Umbilical cord (tissue), 2 donors: ENCODE results near the gene GGT6. TPM values are rescaled to one million over a fixed set of nuclear protein-coding genes. Genes with fewer than 3 reads are reported as not detected.

Experiments
- DNase-seq: peaks from one replicate; pipeline ENCODE4 v3.0.0-alpha.2; 2015; ENCODE audit warnings: low spot score
- total RNA-seq: library from RNA; depleted of rRNA; stranded (reverse); fragments of >200 nt; gene quantifications from one replicate; pipeline ENCODE4 v1.2.3, GENCODE V29; 2014; ENCODE audit warnings: low replicate concordance; ENCODE audit not compliant: insufficient read depth

Gene GGT6
- total RNA-seq, 1 donor from 2014 or later = 1.4 TPM

DNA sequence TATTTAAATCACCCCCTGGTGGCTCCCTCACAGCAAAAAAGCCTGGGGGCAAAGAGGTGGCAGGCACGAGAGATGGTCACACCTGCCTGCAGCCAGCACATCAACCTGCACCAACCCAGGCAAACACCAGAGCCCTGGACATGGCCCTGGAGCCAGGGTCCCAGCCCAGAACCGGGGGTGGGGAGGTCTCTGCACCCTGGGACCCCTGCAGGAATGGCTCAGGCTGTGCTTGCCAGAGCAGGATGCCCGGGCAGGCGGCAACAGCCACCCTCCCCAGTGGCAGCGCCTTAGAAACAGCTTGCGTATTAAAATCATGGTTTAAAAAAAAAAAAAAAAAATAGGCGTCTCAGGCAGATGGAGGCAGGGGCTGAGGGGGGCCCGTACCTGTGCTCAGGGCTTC, 21.4 kb downstream of the GGT6 start:
- DNase-seq = no peak

DNA sequence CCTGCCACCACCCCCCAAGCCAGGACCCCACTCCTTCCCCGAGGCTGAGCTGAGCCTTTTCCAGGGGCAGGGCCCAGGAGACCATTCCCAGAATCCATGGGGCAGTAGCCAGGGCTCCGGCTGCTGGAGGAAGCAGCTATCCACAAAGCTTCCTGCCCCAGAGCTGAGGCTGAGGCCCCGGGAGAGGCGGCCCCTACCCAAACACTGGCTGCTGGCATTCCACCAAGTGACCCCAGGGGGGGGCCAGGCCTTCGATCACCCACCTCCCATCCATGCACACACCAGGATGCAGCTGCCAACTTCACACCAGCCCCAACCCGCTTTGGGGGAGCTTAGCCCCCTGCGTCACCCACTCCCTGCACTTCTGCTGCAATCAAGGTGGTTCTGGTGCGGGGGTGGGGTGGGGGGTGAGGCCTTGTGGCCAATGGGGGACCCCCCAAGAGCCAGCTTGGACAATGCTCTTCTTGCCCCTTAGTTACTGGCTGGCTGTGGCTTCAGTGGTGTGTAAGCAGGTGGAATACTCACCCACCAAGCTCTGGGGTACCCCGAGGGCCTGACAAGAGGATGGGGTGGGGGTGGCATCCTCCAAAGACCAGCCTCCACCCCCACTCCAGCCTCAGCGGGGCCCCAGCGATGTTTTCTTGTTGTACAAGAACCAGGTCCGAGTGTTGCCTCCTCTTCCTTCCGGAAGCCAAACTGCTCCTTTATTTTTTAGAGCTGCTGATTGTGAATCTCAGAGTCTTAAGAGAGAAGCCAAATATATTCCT, 22.0 kb downstream of the GGT6 start:
- no peak for DNase-seq

DNA sequence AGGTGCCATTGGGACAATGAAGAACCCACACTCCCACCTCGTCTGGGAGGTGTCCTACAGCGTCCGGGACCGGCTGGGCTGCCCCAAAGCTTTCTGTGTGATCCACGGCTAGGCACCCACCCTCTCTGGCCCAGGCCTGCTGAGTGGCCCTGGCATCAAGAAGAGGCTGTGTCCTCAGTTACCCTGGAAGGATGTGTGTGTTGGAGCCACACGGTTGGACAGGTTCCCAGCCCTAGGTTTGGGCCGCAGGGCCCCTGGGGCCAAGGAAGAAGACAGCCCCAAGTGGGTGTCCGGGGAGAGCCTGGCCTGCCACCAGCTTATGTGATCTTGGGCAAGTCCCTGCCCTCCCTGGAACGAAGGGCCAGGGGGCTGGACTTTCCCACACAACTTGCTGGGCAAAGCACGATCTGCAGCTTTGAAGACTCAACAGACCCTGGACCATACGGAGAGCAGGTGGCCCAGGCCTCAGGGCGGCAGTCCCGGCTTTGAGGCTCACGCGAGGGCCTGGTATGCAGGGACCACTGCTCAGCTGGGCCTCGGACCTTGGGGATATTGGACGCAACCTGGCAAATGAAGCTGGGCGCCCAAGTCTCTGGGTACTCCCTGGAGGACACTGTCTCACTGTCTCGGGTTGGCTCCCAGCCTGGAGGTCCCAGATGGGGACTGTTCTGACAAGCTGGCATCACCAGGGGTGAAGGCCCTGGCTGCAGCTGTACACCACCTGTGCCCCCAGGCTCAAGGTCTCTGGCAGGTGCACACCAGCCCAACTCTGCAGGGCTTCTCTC, 22.7 kb downstream of the GGT6 start:
- no peak for DNase-seq

DNA sequence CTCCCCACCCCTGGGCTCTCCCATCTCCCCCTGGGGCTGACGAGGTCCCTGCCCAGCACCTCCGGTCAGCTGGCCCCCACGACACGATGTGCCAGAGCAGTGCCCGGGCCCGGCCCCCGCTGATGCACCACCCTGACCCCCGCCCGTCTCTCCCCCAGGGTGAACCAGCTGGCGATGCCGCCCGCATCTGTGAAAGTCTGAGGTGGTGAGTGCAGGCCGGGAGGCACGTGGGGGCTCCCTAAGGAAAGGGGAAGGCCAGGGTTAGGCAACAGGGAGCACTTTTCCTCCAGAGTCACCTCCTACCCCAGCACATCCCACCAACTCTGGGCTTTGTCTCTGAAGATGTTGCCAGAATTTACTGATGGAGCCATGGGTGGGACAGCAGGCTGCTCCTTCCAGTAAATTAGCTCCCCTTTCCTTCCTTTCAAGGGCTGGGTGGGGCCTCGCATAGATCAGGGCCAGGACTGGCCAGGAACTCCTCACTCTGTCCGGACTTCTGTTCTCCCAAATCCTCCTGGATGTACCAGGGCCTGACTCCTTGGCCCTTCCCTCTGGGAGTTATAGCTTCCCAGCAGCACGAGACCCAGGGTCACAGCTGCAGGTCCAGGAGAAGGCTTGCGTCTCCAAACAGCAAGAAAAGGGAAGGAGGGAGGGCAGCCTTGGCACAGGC, 23.5 kb downstream of the GGT6 start:
- peak; percentile 59 for DNase-seq

DNA sequence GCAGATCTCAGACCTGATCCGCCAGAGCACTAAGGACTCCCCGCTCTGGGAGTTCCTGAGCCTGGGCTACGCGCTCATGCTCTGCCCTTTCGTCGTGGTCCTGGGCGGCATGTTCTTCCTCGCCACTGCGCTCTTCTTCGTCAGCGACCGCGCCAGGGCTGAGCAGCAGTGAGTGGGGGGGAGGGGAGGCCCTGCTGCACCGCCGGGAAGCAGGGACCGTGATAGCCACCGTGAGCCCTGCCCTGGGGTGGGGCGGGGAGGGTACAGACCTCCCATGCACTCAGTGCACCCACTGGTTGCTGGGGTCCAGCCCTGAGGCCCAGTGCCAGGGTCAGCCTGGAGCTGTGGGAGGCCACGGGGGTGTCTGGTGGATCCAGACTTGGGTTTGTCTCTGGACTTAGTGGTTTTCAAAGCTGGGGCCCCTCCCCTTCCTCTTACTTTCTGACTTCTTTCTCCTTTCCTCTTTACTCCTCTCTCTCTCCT, 24.1 kb downstream of the GGT6 start:
- peak; percentile 62 for DNase-seq

DNA sequence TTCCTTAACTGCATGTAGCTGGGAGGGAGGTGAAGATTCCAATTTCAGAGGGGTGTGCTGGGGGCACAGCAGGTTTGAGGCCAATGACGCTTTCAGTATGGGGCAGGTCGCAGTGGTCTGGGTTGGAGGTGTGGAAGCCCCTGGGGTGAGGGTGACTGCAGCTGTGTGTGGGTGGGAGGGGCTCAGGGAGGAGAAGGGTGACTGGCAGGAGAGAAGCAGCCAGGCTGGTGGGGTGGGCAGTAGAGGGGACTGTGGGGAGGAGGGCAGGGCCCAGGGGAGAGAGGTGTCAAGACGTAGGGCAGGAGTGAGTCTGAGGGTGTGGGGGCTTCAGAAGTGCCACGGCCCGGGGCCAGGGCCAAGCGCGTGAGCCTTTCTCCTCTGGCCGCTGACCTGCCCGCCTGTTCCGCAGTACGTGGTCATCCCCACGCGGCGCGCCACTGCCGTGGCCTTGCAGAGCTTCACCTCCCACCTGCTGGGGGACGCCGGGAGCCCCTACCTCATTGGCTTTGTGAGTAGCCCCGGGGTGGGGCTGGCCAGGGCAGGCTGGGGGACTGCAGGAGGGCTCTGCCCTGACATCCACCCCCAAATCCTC, 24.6 kb downstream of the GGT6 start:
- DNase-seq = no peak

DNA sequence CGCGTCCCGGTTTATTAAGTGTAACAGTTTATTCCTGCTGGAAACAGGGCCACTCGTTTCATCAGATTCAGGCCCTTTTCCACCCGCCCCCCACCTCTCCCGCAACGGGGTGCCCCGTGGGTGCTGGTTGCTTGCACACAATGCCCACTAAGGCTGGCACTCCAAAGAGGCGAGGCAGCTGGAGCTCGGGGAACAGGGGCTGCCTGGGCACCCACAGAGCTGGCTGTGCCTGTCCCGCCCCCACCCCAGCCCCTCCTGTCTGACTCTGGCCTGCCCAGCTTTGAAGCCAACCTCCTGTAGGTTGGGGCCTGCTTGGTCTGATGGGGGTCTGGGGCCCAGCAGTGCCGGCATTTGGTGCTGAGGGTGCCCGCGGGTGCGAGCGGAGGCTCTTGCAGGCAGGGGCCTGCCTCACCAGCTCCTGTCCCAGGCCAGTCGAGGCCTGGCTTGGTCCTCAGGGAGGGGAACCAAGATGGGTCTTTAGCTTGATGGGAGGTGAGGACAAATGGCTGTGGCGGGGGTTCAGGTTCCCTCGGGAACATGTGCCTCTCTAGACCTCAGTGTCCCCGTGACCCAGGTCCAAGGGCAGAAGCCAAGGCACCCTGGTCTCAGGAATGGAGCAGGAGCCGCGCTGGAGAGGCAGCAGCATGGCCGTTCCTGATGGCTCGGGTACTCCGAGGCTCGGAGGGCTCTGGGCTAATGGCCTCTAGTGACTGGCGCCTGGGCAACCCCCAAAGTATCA, 25.3 kb downstream of the GGT6 start:
- no peak for DNase-seq

DNA sequence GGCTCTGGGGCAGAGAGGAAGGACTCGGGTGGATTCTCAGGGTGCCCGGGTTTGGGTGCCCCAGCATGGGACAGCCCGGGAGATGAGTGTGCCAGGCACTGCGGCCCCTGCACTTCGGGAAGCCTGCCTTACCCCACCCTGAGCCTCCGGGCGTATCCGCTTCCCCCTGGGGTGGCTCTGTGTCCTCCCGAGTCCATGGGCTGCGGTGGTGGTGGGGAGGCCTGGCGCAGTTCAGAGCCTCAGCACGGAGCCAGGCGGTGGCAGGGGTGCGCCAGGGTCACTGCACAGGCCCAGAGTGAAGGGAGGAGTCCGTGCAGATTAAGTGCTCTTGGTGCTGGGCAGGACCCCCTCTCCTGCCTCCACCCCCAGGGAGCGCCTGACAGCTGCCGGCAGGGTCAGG, 25.9 kb downstream of the GGT6 start:
- DNase-seq = no peak

DNA sequence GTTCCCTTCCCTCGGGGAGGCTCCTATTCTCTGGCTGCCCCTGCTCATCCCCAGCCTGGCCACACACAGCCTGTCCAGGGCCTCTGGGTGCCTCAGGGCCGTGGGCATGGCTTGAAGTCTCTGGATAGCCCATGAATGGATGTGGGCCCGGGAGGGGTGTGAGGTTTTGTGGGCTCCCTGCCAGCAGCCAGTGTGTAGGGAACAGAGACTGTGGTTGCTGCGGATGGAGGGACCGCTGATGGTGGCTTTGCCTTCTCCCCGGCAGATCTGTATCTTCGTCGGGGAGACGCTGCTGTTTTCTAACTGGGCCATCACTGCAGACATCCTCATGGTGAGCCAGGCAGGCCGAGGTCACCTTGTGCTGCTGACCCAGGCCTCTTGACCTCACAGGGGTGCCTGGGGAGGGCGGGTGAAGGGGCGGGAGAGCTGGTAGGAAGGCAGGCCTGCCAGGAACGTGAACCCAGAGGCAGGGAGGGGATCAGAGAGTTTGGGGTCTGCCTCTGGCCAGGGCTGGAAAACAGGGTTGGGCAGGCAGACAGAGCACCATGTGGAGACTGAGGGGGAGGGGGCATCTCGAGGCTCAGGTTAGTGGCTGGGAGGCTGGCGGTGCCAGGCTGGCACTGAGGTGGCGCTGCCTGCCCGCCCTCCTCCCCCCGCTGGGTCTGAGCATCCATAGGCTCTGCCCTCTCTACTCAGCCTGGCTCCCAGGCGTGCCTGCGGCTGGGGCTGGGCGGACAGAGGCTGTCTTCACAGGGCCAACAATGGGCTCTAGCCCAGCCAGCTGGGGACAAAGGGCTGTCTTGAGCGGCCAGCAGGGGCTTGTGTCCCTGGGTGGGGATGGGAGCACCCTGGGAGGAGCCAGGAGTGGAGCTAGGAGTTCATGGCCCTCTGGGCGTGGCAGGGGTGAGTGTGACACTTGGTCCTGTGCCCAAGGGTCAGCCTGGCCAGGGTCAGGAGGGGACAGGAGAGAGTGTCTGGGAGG, 26.6 kb downstream of the GGT6 start:
- no peak for DNase-seq

DNA sequence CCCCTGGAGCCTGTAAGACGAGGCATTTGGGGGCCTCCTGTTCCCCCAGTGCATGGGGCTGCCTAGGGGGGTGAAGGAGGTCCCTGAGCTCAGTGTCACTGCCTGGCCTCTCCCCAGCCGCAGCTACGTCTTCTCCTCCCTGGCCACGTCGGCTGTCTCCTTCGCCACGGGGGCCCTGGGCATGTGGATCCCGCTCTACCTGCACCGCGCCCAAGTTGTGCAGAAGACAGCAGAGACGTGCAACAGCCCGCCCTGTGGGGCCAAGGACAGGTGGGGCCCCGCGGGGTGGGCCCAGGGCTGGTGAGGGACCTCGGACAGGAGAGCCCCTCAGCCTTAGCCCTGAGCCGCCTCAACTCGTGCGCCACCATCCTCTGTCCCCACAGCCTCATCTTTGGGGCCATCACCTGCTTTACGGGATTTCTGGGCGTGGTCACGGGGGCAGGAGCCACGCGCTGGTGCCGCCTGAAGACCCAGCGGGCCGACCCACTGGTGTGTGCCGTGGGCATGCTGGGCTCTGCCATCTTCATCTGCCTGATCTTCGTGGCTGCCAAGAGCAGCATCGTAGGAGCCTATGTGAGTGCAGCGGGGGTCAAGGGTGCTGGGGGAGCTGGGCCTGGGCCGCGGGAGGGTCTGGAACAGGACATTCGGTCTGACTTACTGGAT, 27.4 kb downstream of the GGT6 start:
- no peak for DNase-seq

DNA sequence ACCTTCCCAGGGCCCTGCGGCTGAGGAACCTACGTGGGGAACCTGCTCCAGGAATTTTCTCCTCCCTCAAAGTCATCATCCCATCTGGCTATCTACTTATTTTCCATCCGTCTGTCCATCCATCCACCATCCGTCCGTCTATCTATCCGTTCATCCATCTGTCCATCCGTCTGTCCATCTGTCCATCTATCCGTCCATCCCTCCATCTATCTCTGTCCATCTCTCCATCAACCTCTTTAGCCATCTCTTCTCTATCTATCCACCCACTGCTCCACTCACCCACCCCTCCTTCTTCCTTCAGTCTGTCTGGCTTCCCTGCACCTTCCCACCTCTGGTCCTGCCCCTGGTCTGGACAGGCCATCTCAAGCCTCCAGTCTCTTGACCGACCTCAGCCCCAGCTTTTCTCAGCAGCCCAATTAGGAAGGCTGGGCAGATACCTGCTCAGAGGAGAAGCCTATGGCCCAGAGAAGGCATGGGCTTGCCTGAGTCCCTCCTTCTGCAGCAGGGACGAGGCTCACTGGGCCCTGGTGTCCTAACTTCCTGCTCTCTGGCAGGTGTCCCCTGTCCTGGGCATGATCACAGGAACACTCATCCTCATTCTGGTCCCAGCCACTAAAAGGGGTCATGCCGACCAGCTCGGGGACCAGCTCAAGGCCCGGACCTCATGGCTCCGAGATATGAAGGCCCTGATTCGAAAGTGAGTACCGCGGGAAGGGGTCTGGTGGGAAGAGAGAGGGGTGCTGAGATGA, 28.2 kb downstream of the GGT6 start:
- no peak for DNase-seq

DNA sequence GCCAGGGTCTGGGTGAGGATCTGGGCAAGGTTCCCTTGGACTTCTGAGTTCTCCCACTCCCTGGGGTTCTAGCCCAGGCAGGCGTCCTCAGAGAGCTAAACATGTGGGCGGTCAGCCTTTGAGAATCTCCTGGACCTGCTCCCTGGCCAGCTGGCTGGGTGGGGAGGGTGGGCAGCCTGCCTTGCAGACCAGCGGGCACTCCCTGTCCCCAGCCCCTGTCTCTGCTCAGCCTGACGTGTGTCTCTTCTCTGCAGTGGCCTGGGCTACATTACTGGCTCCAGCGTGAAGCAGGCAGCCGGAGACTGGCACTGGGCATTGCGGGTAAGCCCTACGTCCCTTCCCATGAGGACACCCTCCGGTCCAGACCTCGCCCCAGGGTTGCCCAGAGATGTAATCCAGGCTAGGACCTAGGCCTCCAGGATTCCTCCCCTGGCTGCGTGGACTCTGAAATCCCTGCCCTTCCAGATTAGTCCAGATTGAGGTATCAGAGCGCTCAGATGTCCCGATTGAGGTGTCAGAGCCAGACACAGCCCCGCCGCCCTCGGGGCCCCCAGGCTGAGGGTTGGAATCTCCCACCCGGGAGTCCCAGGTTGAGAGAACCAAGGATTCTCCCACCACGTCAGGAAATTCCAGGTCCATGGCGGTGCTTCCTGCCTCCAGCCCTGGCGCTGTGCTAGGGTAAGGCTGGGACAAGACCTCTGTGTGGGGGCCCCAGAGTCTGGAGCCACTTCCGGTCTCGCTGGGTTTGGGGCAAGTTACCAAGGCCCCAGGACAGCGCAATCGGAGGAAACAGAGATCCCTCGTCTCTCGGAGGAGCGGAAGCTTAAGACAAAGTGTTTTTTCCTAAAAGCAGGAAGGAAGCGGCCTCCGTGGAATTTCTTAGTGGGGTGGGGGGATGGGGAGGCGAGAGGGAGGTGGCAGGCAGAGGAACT, 29.3 kb downstream of the GGT6 start:
- no peak for DNase-seq

DNA sequence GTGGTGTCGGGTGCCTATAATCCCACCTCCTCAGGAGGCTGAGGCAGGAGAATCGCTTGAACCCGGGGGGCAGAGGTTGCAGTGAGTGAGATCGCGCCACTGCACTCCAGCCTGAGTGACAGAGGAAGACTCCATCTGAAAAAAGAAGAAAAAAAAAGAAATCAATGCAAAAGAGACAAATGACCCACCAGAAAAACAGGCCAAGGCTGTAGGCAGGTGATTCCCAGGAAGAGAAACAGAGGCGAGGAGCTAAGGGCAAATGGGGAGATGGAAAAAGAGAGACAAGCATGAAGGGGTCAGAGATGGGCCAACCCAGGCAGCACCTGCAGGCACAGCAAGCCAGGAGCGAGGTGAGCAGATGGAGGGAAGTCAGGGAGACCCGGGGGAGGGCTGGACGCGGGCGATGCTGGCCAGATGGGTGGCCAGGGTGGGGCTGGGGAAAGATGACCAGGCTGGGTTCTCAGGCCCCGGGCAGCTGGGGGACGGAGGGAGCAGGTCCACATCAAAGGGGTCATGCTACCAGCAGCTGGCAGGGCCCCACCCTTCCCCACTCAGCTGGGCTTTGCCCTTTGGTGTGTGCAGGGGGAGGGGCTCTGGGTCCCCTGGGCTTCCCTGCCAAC, 30.7 kb downstream of the GGT6 start:
- no peak for DNase-seq

DNA sequence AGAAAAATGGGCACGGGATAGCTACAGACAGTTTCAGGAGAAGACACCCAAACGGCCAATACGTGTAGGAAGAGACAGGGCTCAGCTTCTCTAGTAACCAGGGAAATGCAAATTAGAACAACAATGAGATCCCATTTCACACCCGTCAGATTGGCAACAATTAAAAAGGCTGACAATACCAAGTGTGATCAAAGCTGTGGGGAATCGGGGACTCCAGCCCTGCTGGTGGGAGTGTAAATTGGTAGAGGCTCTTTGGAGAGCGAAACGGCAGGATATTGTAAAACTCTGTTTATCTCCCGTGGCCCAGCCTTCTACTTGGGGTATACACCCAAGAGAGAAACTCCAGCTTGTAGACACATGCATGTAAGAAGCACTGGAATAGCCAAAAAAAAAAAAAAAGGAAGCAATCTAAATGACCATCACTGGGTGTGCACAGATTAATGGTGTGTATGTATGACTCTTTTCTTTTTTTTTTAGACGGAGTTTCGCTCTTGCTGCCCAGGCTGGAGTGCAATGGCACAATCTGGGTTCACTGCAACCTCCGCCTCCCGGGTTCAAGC, 32.7 kb downstream of the GGT6 start:
- DNase-seq = no peak

DNA sequence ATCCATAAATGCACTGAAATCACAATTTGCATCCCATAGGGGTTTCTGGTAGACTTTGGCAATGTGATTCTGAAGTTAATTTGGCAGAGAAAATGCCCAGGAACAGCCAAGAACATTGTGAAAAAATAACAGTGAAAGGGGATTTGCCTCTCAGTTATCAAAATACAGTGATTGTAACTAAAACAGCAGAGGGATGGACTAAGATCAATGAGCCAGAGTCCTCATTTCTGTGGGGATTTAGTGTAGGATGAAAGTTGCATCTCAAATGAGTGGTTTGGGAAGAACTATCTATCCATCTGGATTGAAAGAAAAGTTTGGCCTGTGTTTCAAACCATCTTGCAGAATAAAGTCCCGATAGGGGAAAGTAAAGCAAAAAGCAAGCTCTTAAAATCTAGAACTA, 33.2 kb downstream of the GGT6 start:
- DNase-seq = no peak

DNA sequence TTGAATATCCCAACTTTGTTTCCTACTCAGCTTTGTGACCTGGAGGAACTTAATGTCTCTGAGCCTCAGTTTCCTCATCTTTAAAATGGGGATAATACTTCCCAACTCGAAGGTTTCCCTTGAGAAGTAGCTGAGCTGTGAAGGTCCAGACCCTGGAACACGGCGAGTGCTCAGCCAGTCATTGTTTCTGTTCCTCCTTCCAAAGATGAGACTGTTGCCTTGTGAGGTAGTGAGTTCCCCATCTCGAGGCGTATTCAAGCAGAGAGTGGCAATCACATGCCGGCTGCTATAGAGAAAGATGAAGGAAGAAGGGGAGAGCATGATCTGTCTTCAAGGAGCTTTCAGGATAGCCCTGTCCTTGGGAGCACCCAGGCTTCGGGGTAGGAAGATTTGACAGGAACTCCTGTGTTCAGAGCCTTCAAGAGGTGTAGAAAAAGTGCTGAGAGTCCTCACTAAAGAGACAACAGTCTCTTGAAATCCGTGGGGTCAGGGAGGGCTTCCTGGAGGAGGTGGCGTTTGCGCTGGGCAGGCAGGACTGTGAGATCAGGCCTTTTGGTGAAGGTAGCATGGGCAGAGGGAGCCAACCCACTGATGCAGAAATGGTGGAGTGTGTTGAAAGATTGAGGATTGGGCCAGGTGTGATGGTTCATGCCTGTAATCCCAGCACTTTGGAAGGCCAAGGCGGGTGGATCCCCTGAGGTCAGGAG, 34.5 kb downstream of the GGT6 start:
- DNase-seq = no peak
